NCI-H1092 (cell line): ENCODE data around the gene PPP1R8.
"Not testable (repeated sequence)": the region's sequence is repeated elsewhere in the genome, so short reads cannot be mapped to it uniquely, and the experiment has no call there.

ENCODE experiments used
- DNase-seq: peaks from one replicate; lab custom pipeline; 2025; lab: John Stamatoyannopoulos, UW

The PPP1R8 gene

DNA sequence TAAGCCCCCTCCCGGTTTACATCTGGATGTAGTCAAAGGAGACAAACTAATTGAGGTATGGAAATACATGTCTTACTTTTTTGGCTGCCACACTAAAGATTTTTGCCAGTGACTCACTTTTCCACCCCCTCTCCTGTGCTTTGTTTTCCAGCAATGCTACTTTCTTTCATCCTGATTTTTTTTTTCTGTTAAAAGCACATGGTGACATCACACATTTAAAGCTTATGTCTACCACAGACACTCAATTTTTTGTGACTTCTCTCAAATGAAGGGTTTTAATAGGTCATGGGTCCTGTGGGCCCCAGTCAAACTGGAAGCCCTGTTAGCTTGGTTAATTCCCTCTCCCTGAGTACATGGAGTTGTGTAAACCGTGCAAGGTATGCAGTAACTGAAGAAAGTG, 2.2 kb downstream of the PPP1R8 start:
- DNase-seq: no peak

DNA sequence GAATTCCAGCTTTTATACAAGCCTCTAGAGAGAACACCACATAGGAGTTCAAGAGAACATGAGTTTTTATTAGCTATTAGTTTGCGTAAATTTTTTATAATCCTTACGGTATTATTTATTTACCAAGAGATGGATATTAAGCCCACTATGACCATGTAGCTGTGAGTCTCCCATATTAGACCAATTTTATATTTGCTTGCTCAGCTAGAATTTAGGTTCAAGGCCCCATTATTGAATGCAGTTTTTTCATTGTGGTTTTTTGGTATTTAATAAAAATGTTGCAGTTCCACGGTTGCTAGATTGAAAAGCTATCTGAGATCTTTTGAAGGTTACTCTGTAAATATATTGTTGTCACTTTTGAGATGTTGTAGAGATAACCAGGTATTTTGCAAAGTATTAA, 2.9 kb downstream of the PPP1R8 start:
- no peak for DNase-seq

DNA sequence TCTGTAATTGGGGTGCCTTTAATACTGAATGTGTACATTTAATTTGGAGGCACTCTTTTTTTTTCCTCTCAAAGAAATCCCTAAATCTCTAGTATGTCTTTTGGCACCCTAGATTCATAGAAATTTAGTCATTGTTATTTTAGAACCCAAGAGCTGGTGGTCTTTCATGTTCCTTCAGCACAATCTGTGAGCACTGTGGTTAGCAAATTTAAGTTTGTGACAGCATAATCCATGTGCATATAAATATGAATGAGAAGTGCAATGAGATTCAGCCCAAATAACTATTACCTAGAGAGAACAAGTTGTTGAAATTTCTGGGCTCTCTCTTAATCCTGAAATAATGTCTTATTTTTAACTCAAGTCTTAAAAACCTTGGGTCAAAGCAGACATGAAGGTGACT, 4.5 kb downstream of the PPP1R8 start:
- DNase-seq: no peak

DNA sequence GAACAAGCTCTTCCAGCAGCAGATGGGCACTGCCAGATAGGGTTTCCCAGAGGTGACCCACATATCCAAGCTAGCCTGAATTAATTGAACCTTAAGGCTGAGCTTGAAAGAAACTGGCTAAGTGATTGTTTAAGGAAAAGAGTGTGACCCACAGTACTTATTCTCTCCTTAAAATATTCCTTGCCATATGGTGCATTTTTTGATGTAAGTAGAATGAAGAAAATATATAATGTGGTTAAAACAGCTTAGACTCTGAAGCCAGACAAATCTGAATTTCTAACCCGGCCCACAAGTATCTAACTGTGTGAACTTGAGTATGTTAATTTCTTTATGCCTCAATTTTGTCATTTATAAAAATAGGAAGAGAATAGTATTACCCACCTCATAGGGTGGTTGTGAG, 4.9 kb downstream of the PPP1R8 start:
- DNase-seq: no peak

DNA sequence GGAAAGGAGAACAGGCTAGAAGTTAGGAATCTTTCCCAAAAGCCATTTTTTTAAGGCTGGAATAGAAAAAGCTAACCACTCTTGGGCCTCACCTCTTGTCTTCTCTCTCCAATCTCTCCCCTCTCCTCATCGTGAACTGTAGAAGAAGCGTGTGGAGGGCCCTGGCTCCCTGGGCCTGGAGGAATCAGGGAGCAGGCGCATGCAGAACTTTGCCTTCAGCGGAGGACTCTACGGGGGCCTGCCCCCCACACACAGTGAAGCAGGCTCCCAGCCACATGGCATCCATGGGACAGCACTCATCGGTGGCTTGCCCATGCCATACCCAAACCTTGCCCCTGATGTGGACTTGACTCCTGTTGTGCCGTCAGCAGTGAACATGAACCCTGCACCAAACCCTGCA, 19.4 kb downstream of the PPP1R8 start:
- no peak for DNase-seq

DNA sequence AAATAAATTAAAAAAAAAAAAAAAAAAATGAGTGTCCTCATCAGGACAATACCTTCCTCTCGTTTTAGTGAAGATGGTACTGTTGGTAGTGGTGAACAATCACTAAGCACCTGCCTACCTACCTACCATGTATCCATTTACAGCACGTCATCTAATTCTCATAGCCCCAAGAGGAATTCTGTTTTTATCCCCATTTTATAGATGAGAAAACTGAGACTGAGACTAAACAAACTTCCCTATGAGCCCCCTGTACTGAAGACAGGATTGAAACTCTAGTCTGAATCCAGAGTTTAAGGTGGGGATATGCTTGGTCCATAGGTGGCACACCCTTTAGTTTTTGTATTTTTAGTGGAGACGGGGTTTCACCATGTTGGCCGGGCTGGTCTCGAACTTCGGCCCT, 24.5 kb downstream of the PPP1R8 start:
- no peak for DNase-seq

DNA sequence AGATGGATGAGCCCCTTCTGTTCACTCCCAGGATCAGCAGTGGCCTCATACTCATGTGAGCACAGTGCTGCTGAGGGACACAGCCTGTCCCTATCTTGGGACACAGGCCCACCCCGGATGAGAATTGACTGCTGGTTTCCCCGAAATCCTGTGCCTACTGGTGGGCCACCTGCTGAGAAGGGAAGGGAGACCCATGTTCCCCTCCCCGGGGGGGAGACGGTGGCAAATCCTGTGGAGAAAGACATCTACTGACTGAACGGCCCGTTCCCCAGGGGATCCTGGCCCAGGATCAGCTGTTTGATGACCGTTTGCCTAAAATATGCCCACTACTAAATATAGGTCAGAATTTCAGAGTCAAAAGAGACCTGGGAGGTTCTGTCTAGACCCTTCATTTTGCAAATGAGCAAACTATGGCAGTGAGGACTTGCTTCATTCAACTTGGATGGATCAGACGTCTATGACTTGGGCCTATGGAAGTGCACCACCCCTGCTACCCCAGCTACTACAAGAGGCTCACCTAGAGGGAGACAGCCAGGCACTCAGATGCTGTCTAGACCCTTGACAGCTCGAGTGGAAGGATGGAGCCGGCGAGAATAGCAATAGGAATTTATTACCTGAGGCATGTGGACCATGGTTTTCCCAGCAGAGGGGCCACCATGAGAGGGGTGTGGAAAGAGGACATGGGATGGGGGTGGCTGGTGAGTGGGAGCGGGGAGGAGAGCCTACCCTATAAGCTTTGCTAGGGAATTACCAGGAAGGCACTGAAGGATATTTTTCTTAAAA, 26.2 kb downstream of the PPP1R8 start:
- no peak for DNase-seq

DNA sequence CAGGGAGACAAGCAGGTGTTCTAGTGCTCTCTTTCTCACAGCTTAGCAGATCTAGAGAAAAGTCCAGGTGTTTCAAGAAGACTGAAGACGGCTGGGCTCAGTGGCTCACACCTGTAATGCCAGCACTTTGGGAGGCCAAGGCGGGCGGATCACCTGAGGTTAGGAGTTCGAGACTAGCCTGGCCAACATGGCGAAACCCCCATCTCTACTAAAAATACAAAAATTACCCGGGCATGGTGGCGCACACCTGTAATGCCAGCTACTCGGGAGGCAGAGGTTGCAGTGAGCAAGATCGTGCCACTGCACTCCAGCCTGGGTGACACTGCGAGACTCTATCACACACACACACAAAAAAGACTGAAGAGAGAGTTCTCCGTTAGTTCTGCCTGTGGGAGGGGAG, 27.0 kb downstream of the PPP1R8 start:
- not testable (repeated sequence) for DNase-seq

DNA sequence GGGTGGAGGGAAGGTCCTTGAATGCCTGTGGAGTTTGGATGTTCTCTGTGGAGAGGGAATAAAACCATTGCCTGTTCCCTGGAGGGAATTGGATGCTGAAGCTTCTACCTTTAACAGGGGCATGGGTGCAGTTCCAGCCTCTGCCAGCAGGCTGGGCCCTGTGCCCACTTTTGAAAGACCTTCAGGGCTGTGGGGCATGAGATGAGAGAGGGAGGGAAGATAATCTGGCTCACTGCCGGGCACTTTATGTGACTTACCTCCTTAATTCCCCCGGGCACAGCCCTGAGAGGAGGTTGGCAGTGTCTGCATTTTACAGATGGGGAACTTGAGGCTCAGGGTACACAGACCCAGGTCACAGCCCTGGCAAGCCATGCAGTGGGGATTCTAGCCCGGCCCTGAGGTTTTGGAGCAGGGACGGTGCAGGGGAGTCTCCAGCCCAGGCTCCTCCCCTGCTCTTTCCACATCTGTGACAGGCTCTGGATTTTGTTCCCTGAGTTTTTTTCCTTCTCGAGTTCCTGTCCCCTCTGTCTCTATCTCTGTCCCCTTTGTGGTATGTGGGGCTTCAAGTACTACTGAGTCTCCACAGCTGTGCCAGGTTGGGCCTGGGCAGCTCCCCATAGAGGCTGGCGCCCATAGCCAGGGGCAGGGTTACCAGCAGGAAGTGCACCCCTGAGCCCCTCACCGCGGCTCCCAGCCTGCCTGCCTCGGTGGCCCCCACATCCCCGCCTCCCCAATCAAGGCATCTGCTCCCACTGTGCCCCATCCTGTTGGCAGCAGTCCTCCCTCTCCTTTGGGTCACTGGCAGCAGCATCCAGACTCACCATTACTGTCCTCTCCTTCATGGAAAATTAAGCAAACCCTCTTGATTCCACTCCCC, 27.7 kb downstream of the PPP1R8 start:
- DNase-seq: peak; percentile 82

DNA sequence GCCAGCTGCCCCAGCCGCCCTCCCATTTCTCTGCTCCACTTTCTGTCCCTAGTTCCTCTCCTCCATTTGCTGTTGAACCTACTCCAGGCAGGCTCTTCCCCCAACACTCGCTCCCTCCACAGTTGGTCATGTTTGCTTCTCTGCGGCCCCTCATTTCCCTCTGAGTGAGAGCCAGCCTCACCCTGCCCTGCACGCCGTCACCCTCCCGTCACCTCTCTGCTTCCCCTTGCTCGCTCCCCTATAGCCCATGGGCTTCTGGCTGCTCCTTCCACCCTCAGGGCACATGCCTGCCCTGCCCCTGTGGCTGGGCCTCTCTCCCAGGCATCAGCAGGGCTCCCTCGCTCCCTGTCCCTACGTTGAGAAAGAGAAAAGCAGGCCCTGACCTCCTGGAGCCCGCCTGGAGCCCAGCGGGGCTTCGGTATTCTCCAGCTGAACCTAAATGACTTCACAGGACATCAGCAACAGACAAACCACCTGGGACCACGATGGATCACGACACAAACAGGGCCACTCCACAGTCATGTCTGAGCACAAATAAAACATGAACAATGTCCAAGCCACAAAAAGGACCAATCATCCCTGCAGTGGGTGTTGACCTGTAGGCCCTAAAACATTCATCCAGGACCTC, 28.5 kb downstream of the PPP1R8 start:
- no peak for DNase-seq

DNA sequence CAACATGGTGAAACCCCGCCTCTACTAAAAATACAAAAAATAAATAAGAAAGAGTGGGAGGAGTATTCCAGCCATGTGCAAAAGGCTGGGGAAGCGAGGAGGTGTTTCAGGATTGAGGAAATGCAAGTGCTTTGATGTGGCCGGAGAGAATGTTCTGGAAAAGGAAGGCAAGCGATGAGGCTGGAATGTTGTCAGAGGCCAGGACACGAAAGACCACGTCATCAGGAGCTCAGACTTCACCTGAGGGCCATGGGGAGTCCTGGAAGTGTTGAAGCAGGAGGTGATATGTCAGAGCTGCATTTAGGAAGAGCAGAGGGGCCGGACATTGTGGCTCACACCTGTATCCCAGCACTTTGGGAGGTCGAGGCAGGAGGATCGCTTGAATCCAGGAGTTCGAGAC, 30.9 kb downstream of the PPP1R8 start:
- DNase-seq: no peak

DNA sequence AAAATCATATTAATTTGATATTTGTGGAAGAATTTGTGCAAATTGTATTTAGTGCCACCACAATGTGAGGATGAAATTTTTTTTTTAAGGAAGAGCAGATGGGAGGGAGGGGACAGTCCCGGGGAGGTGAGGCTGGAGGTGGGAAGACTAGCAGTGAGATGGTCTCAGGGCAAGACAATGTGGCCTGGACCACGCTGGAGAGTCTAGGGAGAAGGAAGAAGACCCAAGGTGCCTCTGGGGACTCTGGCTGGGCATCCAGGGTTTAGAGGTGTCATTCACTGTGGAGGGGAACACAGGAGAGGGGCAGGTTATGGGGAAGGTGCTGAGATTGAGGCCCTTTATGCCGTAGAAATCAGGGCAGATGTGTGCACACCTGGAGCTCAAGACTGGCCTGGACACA, 31.4 kb downstream of the PPP1R8 start:
- DNase-seq: no peak

DNA sequence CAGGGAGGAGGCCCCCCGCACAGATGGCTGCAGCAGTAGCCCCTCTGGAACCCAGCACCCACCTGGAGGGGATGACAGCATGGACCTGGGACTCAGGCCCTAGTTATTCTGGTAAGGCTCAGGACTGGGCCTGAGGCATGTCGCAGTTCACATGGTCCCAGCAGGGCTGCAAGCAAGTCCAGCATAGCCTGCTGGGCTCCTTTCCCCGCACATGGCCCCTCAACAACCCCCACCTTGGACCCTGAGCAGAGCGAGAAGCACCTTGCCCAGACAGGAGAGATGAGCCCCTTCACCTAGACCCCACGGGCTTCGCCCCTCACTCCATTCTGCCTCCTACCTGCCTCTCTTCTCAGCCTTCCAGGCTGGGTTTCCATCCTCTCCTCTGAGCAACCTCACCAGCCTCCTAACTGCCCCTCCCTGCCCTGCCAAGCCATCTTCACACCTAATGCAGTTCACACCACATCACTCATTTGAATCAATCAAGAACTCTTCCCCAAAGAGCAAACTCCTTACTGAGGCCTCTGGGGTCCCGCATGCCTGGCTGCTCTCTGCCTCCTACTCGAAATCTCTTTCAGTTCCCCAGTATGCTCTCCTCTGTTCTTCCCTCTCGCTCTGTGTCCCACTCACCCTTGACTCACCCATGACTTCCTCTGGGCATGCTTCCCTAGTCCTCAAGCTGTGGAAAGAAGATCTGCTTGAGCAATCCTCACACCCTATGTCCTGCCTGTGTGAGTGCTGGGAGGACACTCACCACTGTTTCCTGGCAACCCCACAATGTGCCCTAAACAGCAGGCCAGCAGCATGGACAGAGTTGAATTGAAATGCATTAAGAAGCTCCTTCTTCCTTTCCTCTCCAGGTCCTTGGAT, 32.3 kb downstream of the PPP1R8 start:
- no peak for DNase-seq

DNA sequence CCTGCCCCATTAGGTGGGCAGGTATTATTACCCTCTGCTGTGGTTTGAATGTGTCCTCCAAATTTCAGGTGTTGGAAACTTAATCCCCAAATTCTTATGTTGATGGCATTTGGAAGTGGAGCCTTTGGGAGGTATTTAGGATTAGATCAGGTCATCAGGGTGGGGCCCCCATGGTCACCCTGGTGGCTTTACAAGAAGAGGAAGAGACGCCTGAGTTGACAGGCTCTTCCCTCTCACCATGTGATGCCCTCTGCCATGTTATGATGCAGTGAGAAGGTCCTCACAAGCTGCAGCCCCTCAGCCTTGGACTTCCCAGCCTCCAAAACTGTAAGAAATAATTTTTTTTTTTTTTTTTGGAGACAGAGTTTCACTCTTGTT, 32.9 kb downstream of the PPP1R8 start:
- no peak for DNase-seq

DNA sequence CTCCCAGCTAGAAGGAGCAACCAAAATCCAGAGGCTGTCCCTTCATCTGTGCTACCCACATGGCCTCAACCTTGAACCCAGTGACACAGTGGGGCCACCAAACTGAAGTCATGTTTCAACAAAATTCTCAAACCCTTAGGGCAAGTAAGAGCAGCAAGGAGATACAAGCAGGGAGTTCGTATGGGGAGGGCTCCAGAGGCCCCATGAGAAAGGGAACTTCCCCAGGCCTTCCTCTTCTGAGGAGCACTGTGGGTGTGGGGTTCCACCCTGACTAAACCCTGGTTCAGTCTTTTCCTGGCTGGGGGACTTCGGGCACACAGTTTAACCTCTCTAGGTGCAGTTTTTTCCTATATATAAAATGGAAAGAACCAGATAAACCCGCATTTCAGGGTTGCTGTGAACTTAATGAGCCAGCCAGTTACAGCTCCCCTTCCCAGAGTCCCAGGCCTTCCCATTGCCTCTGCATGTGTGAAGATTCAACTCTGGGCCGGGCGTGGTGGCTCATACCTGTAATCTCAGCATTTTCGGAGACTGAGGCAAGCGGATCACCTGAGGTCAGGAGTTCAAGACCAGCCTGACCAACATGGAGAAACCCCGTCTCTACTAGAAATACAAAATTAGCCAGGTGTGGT, 33.8 kb downstream of the PPP1R8 start:
- DNase-seq: no peak

DNA sequence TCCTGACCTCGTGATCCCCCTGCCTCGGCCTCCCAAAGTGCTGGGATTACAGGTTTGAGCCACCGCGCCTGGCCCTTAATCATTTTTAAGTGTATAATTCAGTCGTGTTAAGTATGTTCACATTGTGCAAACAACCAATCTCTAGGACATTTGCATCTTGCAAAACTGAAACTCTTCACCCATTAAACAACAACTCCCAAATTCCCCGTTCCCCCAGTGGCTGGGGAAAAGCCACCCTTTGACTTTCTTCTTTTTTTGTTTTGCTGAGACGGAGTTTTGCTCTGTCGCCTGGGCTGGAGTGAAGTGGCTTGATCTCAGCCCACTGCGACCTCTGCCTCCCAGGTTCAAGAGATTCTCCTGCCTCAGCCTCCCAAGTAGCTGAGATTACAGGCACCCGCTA, 35.2 kb downstream of the PPP1R8 start:
- DNase-seq: no peak

DNA sequence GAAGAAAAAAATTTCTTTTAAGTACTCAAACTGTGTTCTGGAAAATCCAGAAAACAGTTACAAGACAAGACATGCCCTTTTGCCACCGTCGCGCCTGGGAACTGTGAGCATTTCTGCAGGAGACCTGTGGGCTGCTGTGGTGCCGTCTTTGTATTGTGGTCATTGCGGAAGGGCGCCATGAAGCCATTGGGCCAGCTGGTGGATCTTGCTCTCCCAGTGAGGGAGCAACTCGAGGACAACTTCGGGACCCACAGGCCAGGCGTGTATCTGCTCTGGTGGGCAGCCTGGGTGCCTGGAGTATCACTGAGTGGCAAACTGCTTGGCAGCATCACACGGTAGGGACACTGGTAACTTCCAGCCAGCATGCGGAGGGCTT, 38.0 kb downstream of the PPP1R8 start:
- no peak for DNase-seq

DNA sequence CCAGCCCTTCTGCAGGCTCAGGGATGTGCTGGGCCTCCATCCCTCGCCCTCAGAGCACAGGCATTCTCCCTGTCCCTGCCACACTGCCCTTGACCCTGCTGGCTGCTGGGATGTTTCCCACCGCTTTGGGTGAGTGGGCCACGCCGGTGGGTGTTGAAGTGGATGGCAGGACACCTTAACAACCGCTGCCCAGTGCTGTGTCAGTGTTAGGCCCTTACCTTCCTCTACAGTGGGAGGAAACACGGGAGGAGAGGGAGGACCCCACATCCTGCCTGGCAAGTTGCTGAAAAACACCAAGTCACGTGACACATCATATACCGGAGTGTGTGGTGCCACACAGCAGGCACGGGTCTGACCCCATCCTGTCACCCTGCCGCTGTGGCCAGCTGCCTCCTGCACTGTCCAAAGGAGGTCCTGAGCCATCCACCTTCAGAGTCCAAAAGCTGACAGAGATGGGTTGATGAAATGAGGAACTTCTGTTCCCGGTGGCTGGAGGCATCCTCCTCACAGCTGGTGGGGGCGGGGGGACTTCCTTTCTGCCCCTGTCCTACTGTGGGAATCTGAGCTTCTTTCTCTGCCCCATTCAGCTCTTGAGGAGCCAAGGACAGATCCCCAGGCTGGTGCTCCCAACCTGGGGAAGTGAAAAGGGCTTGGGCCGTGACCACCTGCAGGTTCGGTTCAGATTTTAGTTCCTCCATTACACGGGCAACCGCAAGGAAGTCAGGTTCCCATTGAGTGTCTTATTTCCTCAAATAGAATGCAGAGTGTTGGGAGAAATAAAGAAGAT, 38.5 kb downstream of the PPP1R8 start:
- DNase-seq: no peak

DNA sequence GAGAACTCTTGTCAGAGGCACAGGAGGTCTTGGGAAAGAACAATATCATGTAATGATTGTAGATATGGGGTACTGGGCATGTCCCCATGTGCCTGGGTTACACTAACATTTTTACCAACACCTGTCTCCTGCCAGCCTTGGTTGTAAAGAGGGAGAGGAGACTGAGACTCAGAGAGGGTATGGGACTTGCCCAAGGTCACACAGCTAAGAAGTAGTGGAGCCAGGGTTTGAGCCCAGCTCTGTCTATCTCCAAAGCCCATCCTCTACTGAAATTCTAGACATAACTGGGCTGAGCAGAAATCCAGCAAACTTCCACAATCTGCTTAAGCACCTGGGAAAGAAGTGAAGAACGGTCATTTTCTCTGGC, 39.1 kb downstream of the PPP1R8 start:
- no peak for DNase-seq

DNA sequence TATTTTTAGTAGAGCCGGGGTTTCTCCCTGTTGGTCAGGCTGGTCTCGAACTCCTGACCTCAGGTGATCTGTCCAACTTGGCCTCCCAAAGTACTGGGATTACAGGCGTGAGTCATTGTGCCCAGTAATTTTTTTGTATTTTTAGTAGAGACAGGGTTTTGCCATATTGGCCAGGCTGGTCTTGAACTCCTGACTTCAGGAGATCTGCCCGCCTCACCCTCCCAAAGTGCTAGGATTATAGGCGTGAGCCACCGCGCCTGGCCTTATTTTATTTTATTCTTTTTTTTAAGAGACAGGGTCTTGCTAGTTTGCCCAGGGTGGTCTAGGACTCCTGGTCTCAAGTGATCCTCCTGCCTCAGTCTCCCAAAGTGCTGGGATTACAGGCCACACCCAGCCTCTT, 40.5 kb downstream of the PPP1R8 start:
- DNase-seq: not testable (repeated sequence)
